Cerebellar cortex (tissue), 1 donor: ENCODE measurements around the gene MGST3.
A peak's percentile ranks its signal among the peaks of the same experiment; 100 is the strongest.
"Not testable (repeated sequence)": the region's sequence is repeated elsewhere in the genome, so short reads cannot be mapped to it uniquely, and the experiment has no call there.

Experiments
- DNase-seq: peaks from one replicate; pipeline ENCODE4 v3.0.0-alpha.2; 2015; ENCODE audit warnings: low spot score

MGST3 gene

DNA sequence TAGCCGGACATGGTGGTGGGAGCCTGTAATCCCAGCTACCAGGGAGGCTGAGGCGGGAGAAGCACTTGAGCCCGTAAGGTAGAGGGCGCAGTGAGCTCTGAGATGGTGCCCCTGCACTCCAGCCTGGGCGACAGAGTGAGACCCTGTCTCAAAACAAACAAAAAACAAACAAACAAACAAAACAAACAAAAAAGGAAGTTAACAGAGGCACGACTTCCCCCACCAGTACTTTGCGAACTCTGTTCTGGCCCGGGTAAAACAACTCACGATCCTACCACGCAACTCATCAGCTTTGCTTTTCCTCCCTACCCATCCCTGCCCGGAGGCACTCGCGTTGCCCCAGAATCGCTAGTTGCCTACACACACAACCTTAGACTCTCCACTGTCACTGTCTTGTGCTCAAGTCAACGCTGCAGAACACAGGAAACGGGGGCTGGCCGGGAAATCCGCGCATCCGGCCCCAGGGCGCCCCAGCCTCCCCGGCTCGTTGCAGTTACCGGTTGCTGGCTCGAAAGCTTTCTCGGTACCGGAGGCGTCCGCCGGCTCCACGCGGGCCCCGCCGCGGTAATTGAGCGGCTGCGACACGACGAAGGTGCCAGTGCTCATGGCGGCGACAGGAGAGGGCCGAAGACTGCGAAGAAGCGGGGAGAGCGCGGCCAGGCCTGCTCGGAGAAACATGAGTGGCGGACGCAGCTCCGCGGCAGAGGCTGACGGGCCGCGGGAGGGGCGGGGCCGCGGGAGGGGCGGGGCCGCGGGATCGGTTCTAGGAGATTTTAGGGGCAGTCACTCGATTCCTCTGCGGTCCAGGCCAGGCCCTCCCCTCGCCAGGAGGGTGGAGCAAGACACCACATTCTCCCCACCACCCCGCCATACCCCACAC, 67.1 kb downstream of the MGST3 start, which contains the start of gene ALDH9A1:
Gene ALDH9A1, minus strand, starts transcription at position 682 of the 880 bp plus-strand sequence. Its CDS starts 4 bp downstream, at position 678.
- peak; percentile 93 for DNase-seq

DNA sequence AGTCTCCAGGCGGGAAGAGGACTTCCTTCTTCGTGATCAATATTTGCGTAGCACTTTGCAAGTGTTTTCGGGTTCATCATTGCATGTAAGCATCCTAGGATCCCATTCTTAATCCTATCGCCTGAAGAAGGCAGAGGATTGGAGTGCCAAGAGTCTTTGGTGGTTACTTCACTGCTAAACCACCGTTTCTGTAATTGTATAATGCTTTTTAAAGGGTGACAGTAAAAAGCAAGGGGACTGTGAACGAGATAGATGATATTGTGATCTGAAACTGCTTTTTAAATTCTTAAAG, 67.7 kb downstream of the MGST3 start:
- DNase-seq: no peak

DNA sequence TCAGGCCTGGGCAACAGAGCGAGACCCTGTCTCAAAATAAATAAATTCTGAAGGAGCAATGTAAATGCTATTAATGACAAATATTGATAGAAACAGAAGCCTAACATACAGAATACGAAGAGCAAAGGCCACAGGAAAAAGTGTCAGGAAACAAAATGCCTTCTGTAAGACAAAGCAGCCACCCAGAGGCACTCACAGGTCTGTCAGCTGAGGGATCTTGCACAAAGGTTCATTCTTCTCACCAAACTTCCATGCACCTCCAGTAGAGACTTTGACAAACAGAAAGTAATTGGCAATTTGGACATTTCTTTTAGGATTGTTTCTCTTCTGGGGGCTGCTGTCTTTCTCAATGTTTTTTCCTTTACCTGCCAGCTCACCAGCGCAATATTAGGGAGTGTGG, 68.5 kb downstream of the MGST3 start:
- DNase-seq: no peak

DNA sequence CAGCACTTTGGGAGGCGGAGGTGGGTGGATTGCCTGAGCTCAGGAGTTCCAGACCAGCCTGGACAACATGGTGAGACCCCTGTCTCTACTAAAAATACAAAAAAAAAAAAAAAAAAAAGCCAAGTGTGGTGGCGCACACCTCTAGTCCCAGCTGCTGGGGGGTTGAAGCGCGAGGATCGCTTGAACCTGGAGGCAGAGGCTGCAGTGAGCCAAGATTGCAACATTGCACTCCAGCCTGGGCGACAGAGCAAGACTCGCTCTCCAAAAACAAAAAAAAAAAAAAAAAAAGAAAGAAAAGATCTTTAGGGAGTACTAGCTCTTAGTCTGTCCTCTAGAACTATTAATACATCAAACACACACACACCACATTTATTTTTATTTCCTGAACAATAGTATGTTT, 70.9 kb downstream of the MGST3 start:
- not testable (repeated sequence) for DNase-seq

DNA sequence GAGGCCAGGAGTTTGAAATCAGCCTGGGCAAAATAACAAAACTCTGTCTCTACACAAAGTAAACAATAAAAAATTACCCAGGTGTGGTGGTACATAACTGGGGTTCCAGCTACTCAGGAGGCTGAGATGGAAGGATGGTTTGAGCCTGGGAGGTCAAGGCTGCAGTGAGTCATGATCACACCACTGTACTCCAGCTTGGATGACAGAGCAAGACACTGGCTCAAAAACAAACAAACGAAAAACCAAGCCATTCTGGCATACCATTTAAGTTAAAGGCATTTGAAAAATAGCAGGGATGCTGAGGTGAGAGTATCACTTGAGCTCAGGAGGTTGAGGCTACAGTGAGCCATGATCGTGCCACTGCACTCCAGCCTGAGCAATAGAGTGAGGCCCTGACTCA, 72.6 kb downstream of the MGST3 start:
- DNase-seq: no peak
